Liver (tissue), 9 donors: ENCODE results near the gene LIMD2. TPM values are rescaled to one million over a fixed set of nuclear protein-coding genes. Genes with fewer than 3 reads are reported as not detected.
"Not testable (repeated sequence)": the region's sequence is repeated elsewhere in the genome, so short reads cannot be mapped to it uniquely, and the experiment has no call there.

ENCODE experiments used
- DNase-seq: peaks from one replicate; pipeline ENCODE4 v3.0.0-alpha.2; 2017; ENCODE audit warnings: low spot score
- H3K27ac ChIP-seq, 2 donors: one replicate each; pipeline ENCODE4 v1.7.0; 2013; ENCODE audit warnings: inconsistent platforms in 2 of 2, low read length in 2 of 2, control low read depth in 1 of 2, low read depth in 1 of 2, mild to moderate bottlenecking in 1 of 2
- H3K27me3 ChIP-seq, 4 donors: one replicate each; pipeline versions ENCODE4 v1.6.1 to v1.7.0; 2013; ENCODE audit warnings: low read length in 3 of 4, inconsistent platforms in 1 of 4, mild to moderate bottlenecking in 1 of 4, moderate library complexity in 1 of 4; ENCODE audit not compliant: control insufficient read depth in 4 of 4, insufficient read depth in 4 of 4
- H3K36me3 ChIP-seq, 4 donors: one replicate each; pipeline versions ENCODE4 v1.6.1 to v1.7.0; 2013; ENCODE audit warnings: low read length in 3 of 4, mild to moderate bottlenecking in 3 of 4, low read depth in 1 of 4, moderate library complexity in 1 of 4; ENCODE audit not compliant: control insufficient read depth in 4 of 4, insufficient read depth in 3 of 4
- H3K4me1 ChIP-seq, 4 donors: one replicate each; pipeline versions ENCODE4 v1.6.1 to v1.7.0; 2013; ENCODE audit warnings: low read length in 3 of 4, mild to moderate bottlenecking in 3 of 4, moderate library complexity in 1 of 4; ENCODE audit not compliant: control insufficient read depth in 4 of 4, insufficient read depth in 4 of 4
- H3K4me3 ChIP-seq, 3 donors: one replicate each; pipeline versions ENCODE4 v1.6.1 to v1.7.0; 2013; ENCODE audit warnings: low read length in 3 of 3, control low read depth in 1 of 3, low read depth in 1 of 3, mild to moderate bottlenecking in 1 of 3
- H3K9ac ChIP-seq, 2 donors: one replicate each; pipeline ENCODE4 v1.7.0; 2013; ENCODE audit warnings: low read length in 2 of 2, mild to moderate bottlenecking in 2 of 2, moderate library complexity in 2 of 2, control low read depth in 1 of 2, low read depth in 1 of 2
- H3K9me3 ChIP-seq, 4 donors: one replicate each; pipeline versions ENCODE4 v1.6.1 to v1.7.0; 2013; ENCODE audit warnings: low read length in 3 of 4; ENCODE audit not compliant: control insufficient read depth in 4 of 4
- FOXA1 ChIP-seq: IDR thresholded peaks from 2 replicates; pipeline ENCODE4 v1.6.1; 2016; ENCODE audit warnings: antibody characterized with exemption
- FOXA2 ChIP-seq: IDR thresholded peaks from 2 replicates; pipeline ENCODE4 v1.6.1; 2016; ENCODE audit warnings: antibody characterized with exemption
- GABPA ChIP-seq, 2 donors: IDR thresholded peaks in 1 of 2; conservative IDR thresholded peaks in 1 of 2; 2 replicates each; pipeline ENCODE4 v1.6.1; 2016; ENCODE audit warnings: antibody characterized with exemption in 2 of 2, mild to moderate bottlenecking in 1 of 2, moderate library complexity in 1 of 2
- HNF4A ChIP-seq, 2 donors: conservative IDR thresholded peaks; 2 replicates each; pipeline ENCODE4 v1.6.1; 2016; ENCODE audit warnings: antibody characterized with exemption in 2 of 2, mild to moderate bottlenecking in 2 of 2
- HNF4G ChIP-seq: IDR thresholded peaks from 2 replicates; pipeline ENCODE4 v1.6.1; 2016; ENCODE audit warnings: antibody characterized with exemption
- JUND ChIP-seq, 2 donors: IDR thresholded peaks; 2 replicates each; pipeline ENCODE4 v1.6.1; 2016; ENCODE audit warnings: antibody characterized with exemption in 2 of 2
- NR2F2 ChIP-seq: IDR thresholded peaks from 2 replicates; pipeline ENCODE4 v1.6.1; 2016; ENCODE audit warnings: antibody characterized with exemption
- RXRA ChIP-seq, 2 donors: IDR thresholded peaks; 2 replicates each; pipeline ENCODE4 v1.6.1; 2017 to 2018; ENCODE audit warnings: antibody characterized with exemption in 2 of 2, mild to moderate bottlenecking in 1 of 2
- SP1 ChIP-seq: IDR thresholded peaks from 2 replicates; pipeline ENCODE4 v1.6.1; 2018; ENCODE audit warnings: antibody characterized with exemption, mild to moderate bottlenecking
- YY1 ChIP-seq: IDR thresholded peaks from 2 replicates; pipeline ENCODE4 v1.6.1; 2016; ENCODE audit warnings: antibody characterized with exemption, mild to moderate bottlenecking
- WGBS: extraction: QIAGEN DNeasy Blood & Tissue Kit; methylation state at CpG from one replicate; pipeline ENCODE4 v1.1.7; 2013; 5-methylcytosine and 5-hydroxymethylcytosine counted together
- polyA plus RNA-seq, 2 donors: library from polyadenylated mRNA; stranded (reverse) in 1 of 2; unstranded in 1 of 2; fragments of 200-250 nt in 1 of 2; fragments of >200 nt in 1 of 2; fragmentation: Nextera tagmentation in 1 of 2; extraction: Ambion mirVana in 1 of 2; gene quantifications; one replicate each; pipeline versions ENCODE4 v1.2.1 to v1.2.3, GENCODE V29; 2013 to 2015
- total RNA-seq, 2 donors: library from RNA; depleted of rRNA; stranded (reverse); fragments of >200 nt; gene quantifications; one replicate each; pipeline ENCODE4 v1.2.3, GENCODE V29; 2014
- TF ChIP-seq, protein P1 (sequence below): IDR thresholded peaks from 2 replicates; pipeline ENCODE4 v1.6.1; 2016; ENCODE audit warnings: antibody characterized with exemption, mild to moderate bottlenecking
- TF ChIP-seq, protein P2 (sequence below): IDR thresholded peaks from 2 replicates; pipeline ENCODE4 v1.6.1; 2016; ENCODE audit warnings: antibody characterized with exemption
- TF ChIP-seq, protein P3 (sequence below): IDR thresholded peaks from 2 replicates; pipeline ENCODE4 v1.6.1; 2016; ENCODE audit warnings: antibody characterized with exemption
- donor health status: healthy.
- donor health status: healthy.
- donor health status: healthy.
- donor health status: healthy.
- donor health status: healthy.

LIMD2 gene
- total and polyA plus RNA-seq, 4 donors: 5.9 to 24.2 (median 7.9) TPM

DNA sequence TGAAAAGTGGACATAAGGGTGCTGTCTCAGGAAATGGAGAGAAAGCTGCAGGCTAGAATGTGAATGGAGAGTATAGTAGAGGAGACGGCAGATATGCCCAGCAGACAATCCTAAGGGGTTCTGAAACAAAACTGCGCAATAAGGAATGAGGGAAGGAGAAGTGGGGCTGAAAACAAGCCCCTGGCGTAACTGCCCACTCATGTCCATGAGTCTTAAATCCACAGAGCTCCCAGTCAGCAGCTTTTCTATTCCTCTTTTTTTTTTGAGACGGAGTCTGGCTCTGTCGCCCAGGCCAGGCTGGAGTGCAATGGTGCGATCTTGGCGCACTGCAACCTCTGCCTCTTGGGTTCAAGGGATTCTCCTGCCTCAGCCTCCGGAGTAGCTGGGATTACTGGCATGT is 35.8 kb upstream of the LIMD2 start:
- 96% methylated on average over 8 of the region's 8 CpGs for WGBS
- H3K9ac ChIP-seq: no peak overlapping the region
- no peaks in the 10 kb centered on the region for H3K27me3 ChIP-seq
- H3K4me1 ChIP-seq: peaks cover 0 to 7% (median 6%) of the 10 kb centered on the region in 4 donors
- H3K36me3 ChIP-seq: no peaks in the 10 kb centered on the region
- TF ChIP-seq YY1 (no peak), GABPA (IDR thresholded peaks at IDR 0.05 in 1 of 2, conservative IDR thresholded peaks at IDR 0.05 in 1 of 2) (no peak), SP1 (no peak), HNF4A (conservative IDR thresholded peaks at IDR 0.05) (no peak), HNF4G (no peak), RXRA (IDR thresholded peaks at IDR 0.05) (no peak), FOXA2 (no peak)
- TF ChIP-seq, protein P1, sequence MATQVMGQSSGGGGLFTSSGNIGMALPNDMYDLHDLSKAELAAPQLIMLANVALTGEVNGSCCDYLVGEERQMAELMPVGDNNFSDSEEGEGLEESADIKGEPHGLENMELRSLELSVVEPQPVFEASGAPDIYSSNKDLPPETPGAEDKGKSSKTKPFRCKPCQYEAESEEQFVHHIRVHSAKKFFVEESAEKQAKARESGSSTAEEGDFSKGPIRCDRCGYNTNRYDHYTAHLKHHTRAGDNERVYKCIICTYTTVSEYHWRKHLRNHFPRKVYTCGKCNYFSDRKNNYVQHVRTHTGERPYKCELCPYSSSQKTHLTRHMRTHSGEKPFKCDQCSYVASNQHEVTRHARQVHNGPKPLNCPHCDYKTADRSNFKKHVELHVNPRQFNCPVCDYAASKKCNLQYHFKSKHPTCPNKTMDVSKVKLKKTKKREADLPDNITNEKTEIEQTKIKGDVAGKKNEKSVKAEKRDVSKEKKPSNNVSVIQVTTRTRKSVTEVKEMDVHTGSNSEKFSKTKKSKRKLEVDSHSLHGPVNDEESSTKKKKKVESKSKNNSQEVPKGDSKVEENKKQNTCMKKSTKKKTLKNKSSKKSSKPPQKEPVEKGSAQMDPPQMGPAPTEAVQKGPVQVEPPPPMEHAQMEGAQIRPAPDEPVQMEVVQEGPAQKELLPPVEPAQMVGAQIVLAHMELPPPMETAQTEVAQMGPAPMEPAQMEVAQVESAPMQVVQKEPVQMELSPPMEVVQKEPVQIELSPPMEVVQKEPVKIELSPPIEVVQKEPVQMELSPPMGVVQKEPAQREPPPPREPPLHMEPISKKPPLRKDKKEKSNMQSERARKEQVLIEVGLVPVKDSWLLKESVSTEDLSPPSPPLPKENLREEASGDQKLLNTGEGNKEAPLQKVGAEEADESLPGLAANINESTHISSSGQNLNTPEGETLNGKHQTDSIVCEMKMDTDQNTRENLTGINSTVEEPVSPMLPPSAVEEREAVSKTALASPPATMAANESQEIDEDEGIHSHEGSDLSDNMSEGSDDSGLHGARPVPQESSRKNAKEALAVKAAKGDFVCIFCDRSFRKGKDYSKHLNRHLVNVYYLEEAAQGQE: no peak
- TF ChIP-seq, protein P2, sequence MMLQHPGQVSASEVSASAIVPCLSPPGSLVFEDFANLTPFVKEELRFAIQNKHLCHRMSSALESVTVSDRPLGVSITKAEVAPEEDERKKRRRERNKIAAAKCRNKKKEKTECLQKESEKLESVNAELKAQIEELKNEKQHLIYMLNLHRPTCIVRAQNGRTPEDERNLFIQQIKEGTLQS: no peak
- TF ChIP-seq, protein P3, sequence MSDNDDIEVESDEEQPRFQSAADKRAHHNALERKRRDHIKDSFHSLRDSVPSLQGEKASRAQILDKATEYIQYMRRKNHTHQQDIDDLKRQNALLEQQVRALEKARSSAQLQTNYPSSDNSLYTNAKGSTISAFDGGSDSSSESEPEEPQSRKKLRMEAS: no peak
- H3K9me3 ChIP-seq: no peaks in the 10 kb centered on the region
- H3K4me3 ChIP-seq: no peak overlapping the region
- H3K27ac ChIP-seq: no peak overlapping the region
- DNase-seq: no peak

DNA sequence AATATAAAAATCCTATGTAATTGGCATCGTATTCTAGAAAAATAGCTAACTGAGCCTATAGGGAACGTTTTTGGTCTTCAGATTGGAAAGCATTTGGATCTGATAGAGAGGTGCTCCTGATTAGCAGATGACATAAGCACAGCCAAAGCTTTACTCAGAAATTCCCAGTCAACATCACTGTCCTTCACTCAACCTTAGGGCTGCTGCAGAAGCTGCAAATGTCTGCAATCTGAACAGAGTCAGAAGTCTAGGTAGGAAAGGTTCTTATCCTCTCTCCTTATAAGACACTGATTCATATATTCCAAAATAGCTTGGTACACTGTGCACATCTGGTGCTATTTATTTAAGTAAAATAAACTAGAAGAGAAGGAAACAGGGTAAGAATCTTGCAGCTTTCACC is 22.5 kb upstream of the LIMD2 start:
- Histone ChIP-seq H3K27ac (no peak overlapping the region), H3K4me3 (no peak overlapping the region), H3K4me1 (no peaks in the 10 kb centered on the region), H3K9ac (no peak overlapping the region), H3K36me3 (peaks cover 0 to 12% (median 6%) of the 10 kb centered on the region in 4 donors), H3K9me3 (no peaks in the 10 kb centered on the region), H3K27me3 (no peaks in the 10 kb centered on the region)
- 85% methylated on average over 2 of the region's 2 CpGs for WGBS
- DNase-seq: no peak
- TF ChIP-seq FOXA1: no peak
- no peak for TF ChIP-seq SP1
- TF ChIP-seq HNF4G: no peak
- no peak for TF ChIP-seq NR2F2
- TF ChIP-seq GABPA (IDR thresholded peaks at IDR 0.05 in 1 of 2, conservative IDR thresholded peaks at IDR 0.05 in 1 of 2): no peak
- no peak for TF ChIP-seq JUND (IDR thresholded peaks at IDR 0.05)
- TF ChIP-seq, protein P2: no peak
- TF ChIP-seq RXRA (IDR thresholded peaks at IDR 0.05): no peak

DNA sequence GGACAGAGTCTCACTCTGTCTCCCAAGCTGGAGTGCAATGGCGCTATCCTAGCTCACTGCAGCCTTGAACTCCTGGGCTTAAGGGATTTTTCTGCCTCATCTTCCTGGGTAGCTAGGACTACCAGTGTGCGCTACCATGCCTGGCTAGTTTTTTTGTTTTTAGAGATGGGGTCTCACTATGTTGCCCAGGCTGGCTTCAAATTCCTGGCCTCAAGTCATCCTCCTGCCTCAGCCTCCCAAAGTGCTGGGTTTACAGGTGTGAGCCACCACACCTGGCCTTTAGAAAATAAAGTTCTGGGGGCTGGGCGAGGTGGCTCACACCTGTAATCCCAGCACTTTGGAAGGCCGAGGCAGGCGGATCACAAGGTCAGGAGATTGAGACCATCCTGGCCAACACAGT is 20.3 kb upstream of the LIMD2 start:
- H3K4me3 ChIP-seq, H3K9me3 ChIP-seq, H3K4me1 ChIP-seq, DNase-seq, H3K9ac ChIP-seq, H3K27me3 ChIP-seq, H3K27ac ChIP-seq, H3K36me3 ChIP-seq: not testable (repeated sequence)
- 98% methylated on average over 5 of the region's 5 CpGs for WGBS
